Endothelial cell of umbilical vein (primary cell): ENCODE measurements around the gene ITGA11. TPM values are rescaled to one million over a fixed set of nuclear protein-coding genes. Genes with fewer than 3 reads are reported as not detected.

Experiments
- BruUV-seq: library from RNA; stranded (reverse); fragments of 400-500 nt; replicated peaks from 2 replicates; lab custom pipeline; 2021; lab: Mats Ljungman, UMichigan
- CTCF ChIA-PET: fragments of 300-600, 350-600 bp; sonication (Branson Sonifier 250); formaldehyde crosslinking; loops from one replicate; lab custom pipeline; 2021; ENCODE audit warnings: antibody characterized with exemption, inconsistent platforms; lab: Charles Lee
- POLR2A ChIA-PET: fragments of 300-600, 350-600 bp; sonication (Branson Sonifier 250); formaldehyde crosslinking; loops from one replicate; lab custom pipeline; 2021; ENCODE audit warnings: antibody characterized with exemption, inconsistent platforms; lab: Charles Lee
- DNase-seq: peaks from one replicate; pipeline ENCODE4 v3.0.0-alpha.2; 2011; ENCODE audit warnings: low read depth, low spot score
- FAIRE-seq: peaks from 2 replicates; lab custom pipeline; 2011; peaks lifted over from hg19 to GRCh38; lab: Jason Lieb, UNC
- H2AFZ ChIP-seq: 2 replicates; pipeline ENCODE4 v1.6.0; 2012; ENCODE audit warnings: low read depth, low read length, control low read depth, inconsistent platforms
- H3K27ac ChIP-seq: 2 replicates; pipeline ENCODE4 v1.5.1; 2011; ENCODE audit warnings: low read depth, mild to moderate bottlenecking, control low read depth, low read length, moderate library complexity; ENCODE audit not compliant: insufficient read depth
- H3K27me3 ChIP-seq, 2 experiments: 2 replicates each; pipeline versions ENCODE4 v1.6.0 to v1.6.1; 2011; ENCODE audit warnings: low read length in 2 of 2, mixed read lengths in 1 of 2; ENCODE audit not compliant: control insufficient read depth in 2 of 2, insufficient read depth in 2 of 2
- H3K36me3 ChIP-seq, 2 experiments: 2 replicates in 1 of 2; 3 replicates in 1 of 2; pipeline ENCODE4 v1.5.1; 2011; ENCODE audit warnings: low read length in 2 of 2, mild to moderate bottlenecking in 1 of 2, moderate library complexity in 1 of 2; ENCODE audit not compliant: control insufficient read depth in 2 of 2, insufficient read depth in 2 of 2; ENCODE audit errors: extremely low read depth in 1 of 2
- H3K4me1 ChIP-seq: 3 replicates; pipeline ENCODE4 v1.5.1; 2011; ENCODE audit warnings: mild to moderate bottlenecking, low read length; ENCODE audit not compliant: control insufficient read depth, insufficient read depth; ENCODE audit errors: extremely low read depth
- H3K4me2 ChIP-seq: 2 replicates; pipeline ENCODE4 v1.6.1; 2011; ENCODE audit warnings: low read length, control low read depth, mixed read lengths; ENCODE audit not compliant: insufficient read depth
- H3K4me3 ChIP-seq, 3 experiments: fragments of 200-600 bp in 1 of 3; sonication (generic), shearing (Covaris generic) in 1 of 3; replicated peaks in 1 of 3; 2 replicates each; pipeline ENCODE4 v1.5.1; 2011 to 2016; ENCODE audit warnings: control low read depth in 3 of 3, low read length in 3 of 3, mild to moderate bottlenecking in 2 of 3, inconsistent platforms in 1 of 3, low read depth in 1 of 3, moderate library complexity in 1 of 3; ENCODE audit not compliant: insufficient read depth in 1 of 3
- H3K79me2 ChIP-seq: 2 replicates; pipeline ENCODE4 v1.6.0; 2012; ENCODE audit warnings: low read length, inconsistent platforms; ENCODE audit not compliant: control insufficient read depth, insufficient read depth
- H3K9ac ChIP-seq: replicated peaks from 2 replicates; pipeline ENCODE3; 2011; ENCODE audit warnings: low read length, control low read depth; ENCODE audit not compliant: insufficient read depth; ENCODE audit errors: extremely low read depth
- H3K9me1 ChIP-seq: replicated peaks from 3 replicates; pipeline ENCODE4 v1.6.0; 2011; ENCODE audit warnings: mild to moderate bottlenecking, low read length; ENCODE audit not compliant: control insufficient read depth, insufficient read depth; ENCODE audit errors: extremely low read depth
- H3K9me3 ChIP-seq: replicated peaks from 2 replicates; pipeline ENCODE4 v1.5.1; 2012; ENCODE audit warnings: low read length, inconsistent platforms; ENCODE audit not compliant: control insufficient read depth, insufficient read depth
- H4K20me1 ChIP-seq: replicated peaks from 2 replicates; pipeline ENCODE3; 2011; ENCODE audit warnings: mild to moderate bottlenecking, low read length; ENCODE audit not compliant: control insufficient read depth, insufficient read depth; ENCODE audit errors: extremely low read depth
- EZH2 ChIP-seq: IDR thresholded peaks from 2 replicates; pipeline ENCODE4 v1.6.1; 2012; ENCODE audit warnings: borderline replicate concordance, low read depth, mild to moderate bottlenecking, moderate library complexity, low read length, inconsistent platforms; ENCODE audit not compliant: severe bottlenecking
- FOS ChIP-seq: IDR thresholded peaks from 2 replicates; pipeline ENCODE4 v1.6.1; 2011; ENCODE audit warnings: mild to moderate bottlenecking, low read length, moderate library complexity, borderline replicate concordance; ENCODE audit not compliant: insufficient read depth
- GATA2 ChIP-seq: IDR thresholded peaks from 2 replicates; pipeline ENCODE4 v1.7.0; 2011; ENCODE audit warnings: low read depth, mild to moderate bottlenecking, moderate library complexity, mixed read lengths, low read length; ENCODE audit not compliant: insufficient read length, insufficient read depth
- JUN ChIP-seq: IDR thresholded peaks from 2 replicates; pipeline ENCODE4 v1.6.1; 2011; ENCODE audit warnings: borderline replicate concordance, low read depth; ENCODE audit not compliant: insufficient read length, insufficient read depth
- MYC ChIP-seq: IDR thresholded peaks from one replicate; pipeline ENCODE4 v1.6.1; 2011; ENCODE audit warnings: mild to moderate bottlenecking, low read depth, low read length
- POLR2A ChIP-seq: IDR thresholded peaks from 2 replicates; pipeline ENCODE4 v1.6.1; 2012; ENCODE audit warnings: low read depth, mild to moderate bottlenecking, control low read depth, low read length
- POLR2AphosphoS5 ChIP-seq: IDR thresholded peaks from 2 replicates; pipeline ENCODE4 v1.6.1; 2012; ENCODE audit warnings: low read depth, mild to moderate bottlenecking, control low read depth, low read length, moderate library complexity; ENCODE audit not compliant: insufficient read depth
- dilution Hi-C: fragments of 300-500 bp; cut with MboI; formaldehyde crosslinking; loops from one replicate; pipeline ENCODE4 v1.15.0; 2019; ENCODE audit warnings: low sequenced_read_pairs; ENCODE audit not compliant: extremely low pct_ligation_motif_present
- intact Hi-C: fragments of 100-400 bp; cut with micrococcal nuclease; formaldehyde crosslinking; loops from one replicate; pipeline ENCODE4 v1.10.0; 2022
- polyA plus RNA-seq, 4 experiments: library from polyadenylated mRNA; depleted of rRNA in 3 of 4; stranded (reverse) in 3 of 4; unstranded in 1 of 4; fragments of >200 nt; gene quantifications; 2 replicates each; pipeline versions ENCODE4 v1.2.1 to v1.2.3, GENCODE V29; 2011 to 2012; ENCODE audit warnings: missing spikeins in 1 of 4
- total RNA-seq: library from RNA; stranded (reverse); gene quantifications from 2 replicates; pipeline ENCODE4 v1.2.3, GENCODE V29; 2021
- TF ChIP-seq, protein P1 (sequence below), 2 donors: IDR thresholded peaks; 1 replicate in 1 of 2; 2 replicates in 1 of 2; pipeline ENCODE4 v1.5.1; 2011; ENCODE audit warnings: low read length in 2 of 2, mild to moderate bottlenecking in 2 of 2, moderate library complexity in 2 of 2, control low read depth in 1 of 2, inconsistent platforms in 1 of 2, low read depth in 1 of 2; ENCODE audit not compliant: insufficient read depth in 1 of 2; ENCODE audit errors: extremely low read depth in 1 of 2
- TF ChIP-seq, protein P2 (sequence below): IDR thresholded peaks from 2 replicates; pipeline ENCODE4 v1.6.1; 2011; ENCODE audit not compliant: insufficient read depth, insufficient read length

The ITGA11 gene
- total and polyA plus RNA-seq, 2 donors (not counting 3 experiments of a cell fraction or from before 2014, with no cell fraction given), result 0.18 to 1.0 TPM

DNA sequence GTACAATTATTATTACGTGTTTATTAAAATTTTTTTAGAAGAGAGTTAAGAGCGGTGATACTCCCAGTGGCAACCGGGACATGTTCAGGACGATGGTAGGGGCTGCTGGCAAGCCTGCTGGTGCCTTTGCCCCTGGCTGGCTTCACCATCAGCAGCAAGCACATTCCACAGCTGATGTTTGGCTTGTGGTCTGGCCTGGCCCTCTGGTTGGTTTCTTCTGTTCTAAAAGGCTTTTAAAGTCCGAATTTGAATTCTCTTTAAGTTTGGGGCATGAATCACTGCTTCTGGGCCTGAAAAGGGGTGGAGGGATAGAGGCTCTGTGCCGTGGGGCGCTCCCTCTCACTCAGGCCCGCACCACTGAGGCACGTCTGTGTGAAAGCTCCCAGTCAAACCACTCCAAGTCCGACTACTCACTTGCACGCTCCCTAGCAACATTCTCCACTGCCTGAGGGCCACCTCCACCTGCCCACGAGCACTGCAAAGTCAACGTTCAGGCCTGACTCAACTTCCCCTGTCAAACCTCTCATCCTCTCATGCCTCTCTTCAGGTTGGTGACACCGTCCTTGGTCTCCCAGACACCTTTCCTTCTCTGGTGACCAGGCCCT lies 10.1 kb downstream of the ITGA11 start:
- ChIA-PET POLR2A (no interaction called here), CTCF (no interaction called here)
- no peaks in the 10 kb centered on the region for H4K20me1 ChIP-seq
- no peaks in the 10 kb centered on the region for H3K36me3 ChIP-seq
- peaks cover 0 to 4% of the 10 kb centered on the region in 2 experiments for H3K27me3 ChIP-seq
- BruUV-seq, result no TSS peak
- no peaks in the 10 kb centered on the region for H3K9me3 ChIP-seq
- no peaks in the 10 kb centered on the region for H3K9me1 ChIP-seq
- H3K9ac ChIP-seq, result no peak overlapping the region
- no peaks in the 10 kb centered on the region for H3K4me1 ChIP-seq
- no peaks in the 10 kb centered on the region for H3K79me2 ChIP-seq
- no peak overlapping the region for H2AFZ ChIP-seq
- dilution Hi-C loops, result no loop called here
- no peak overlapping the region for H3K4me3 ChIP-seq
- H3K4me2 ChIP-seq, result no peak overlapping the region
- DNase-seq (no peak), FAIRE-seq (no peak)
- no peak overlapping the region for H3K27ac ChIP-seq
- TF ChIP-seq POLR2A, result no peak
- TF ChIP-seq POLR2AphosphoS5, result no peak
- TF ChIP-seq GATA2, result no peak
- TF ChIP-seq, protein P1, sequence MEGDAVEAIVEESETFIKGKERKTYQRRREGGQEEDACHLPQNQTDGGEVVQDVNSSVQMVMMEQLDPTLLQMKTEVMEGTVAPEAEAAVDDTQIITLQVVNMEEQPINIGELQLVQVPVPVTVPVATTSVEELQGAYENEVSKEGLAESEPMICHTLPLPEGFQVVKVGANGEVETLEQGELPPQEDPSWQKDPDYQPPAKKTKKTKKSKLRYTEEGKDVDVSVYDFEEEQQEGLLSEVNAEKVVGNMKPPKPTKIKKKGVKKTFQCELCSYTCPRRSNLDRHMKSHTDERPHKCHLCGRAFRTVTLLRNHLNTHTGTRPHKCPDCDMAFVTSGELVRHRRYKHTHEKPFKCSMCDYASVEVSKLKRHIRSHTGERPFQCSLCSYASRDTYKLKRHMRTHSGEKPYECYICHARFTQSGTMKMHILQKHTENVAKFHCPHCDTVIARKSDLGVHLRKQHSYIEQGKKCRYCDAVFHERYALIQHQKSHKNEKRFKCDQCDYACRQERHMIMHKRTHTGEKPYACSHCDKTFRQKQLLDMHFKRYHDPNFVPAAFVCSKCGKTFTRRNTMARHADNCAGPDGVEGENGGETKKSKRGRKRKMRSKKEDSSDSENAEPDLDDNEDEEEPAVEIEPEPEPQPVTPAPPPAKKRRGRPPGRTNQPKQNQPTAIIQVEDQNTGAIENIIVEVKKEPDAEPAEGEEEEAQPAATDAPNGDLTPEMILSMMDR (IDR thresholded peaks at IDR 0.05; ENCODE audit: extremely low read depth in 1 of 2, insufficient read depth in 1 of 2, low read depth in 1 of 2, low read length in 2 of 2), result no peak
- no peak for TF ChIP-seq FOS
- no peak for TF ChIP-seq JUN
- TF ChIP-seq MYC, result no peak
- TF ChIP-seq, protein P2, sequence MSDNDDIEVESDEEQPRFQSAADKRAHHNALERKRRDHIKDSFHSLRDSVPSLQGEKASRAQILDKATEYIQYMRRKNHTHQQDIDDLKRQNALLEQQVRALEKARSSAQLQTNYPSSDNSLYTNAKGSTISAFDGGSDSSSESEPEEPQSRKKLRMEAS, result no peak
- no peak for TF ChIP-seq EZH2
- intact Hi-C loops, result no loop called here
